RKO (cell line): ENCODE results near the gene CCNF.
A peak's percentile ranks its signal among the peaks of the same experiment; 100 is the strongest.
"Not testable (repeated sequence)": the region's sequence is repeated elsewhere in the genome, so short reads cannot be mapped to it uniquely, and the experiment has no call there.

ENCODE experiments used
- DNase-seq: peaks from one replicate; pipeline ENCODE4 v3.0.0-alpha.2; 2016; ENCODE audit warnings: low spot score

Gene CCNF

GRCh38 chr16:2471653-2472487 lies 42.6 kb downstream of the CCNF start:
- no peak for DNase-seq

GRCh38 chr16:2472488-2472864 lies 43.2 kb downstream of the CCNF start:
- no peak for DNase-seq

GRCh38 chr16:2472885-2473445 lies 43.7 kb downstream of the CCNF start:
- no peak for DNase-seq

GRCh38 chr16:2473446-2473926 lies 44.2 kb downstream of the CCNF start:
- DNase-seq: peak; percentile 22

GRCh38 chr16:2473999-2474876 lies 45.0 kb downstream of the CCNF start:
- peak; percentile 65 for DNase-seq

GRCh38 chr16:2474877-2475412 lies 45.7 kb downstream of the CCNF start, which contains the start of gene TBC1D24:
TBC1D24 (plus strand) TSS chr16:2475127; CDS start chr16:2496149, 21,022 bp downstream.
- peak; percentile 86 for DNase-seq

GRCh38 chr16:2475413-2476344 lies 46.4 kb downstream of the CCNF start:
- peak; percentile 43 for DNase-seq

- no peak for DNase-seq
Measured at GRCh38 chr16:2476345-2476720, 47.1 kb downstream of the CCNF start.

GRCh38 chr16:2476741-2477140 lies 47.5 kb downstream of the CCNF start:
- DNase-seq: no peak

GRCh38 chr16:2477327-2477726 lies 48.1 kb downstream of the CCNF start:
- DNase-seq: no peak

- DNase-seq: no peak
Measured at GRCh38 chr16:2478279-2478678, 49.0 kb downstream of the CCNF start.

GRCh38 chr16:2479996-2480395 lies 50.7 kb downstream of the CCNF start:
- not testable (repeated sequence) for DNase-seq

GRCh38 chr16:2480948-2481347 lies 51.7 kb downstream of the CCNF start:
- no peak for DNase-seq

GRCh38 chr16:2481676-2482075 lies 52.4 kb downstream of the CCNF start:
- no peak for DNase-seq

- DNase-seq: no peak
Measured at GRCh38 chr16:2482249-2482648, 53.0 kb downstream of the CCNF start.

- no peak for DNase-seq
Measured at GRCh38 chr16:2482708-2483534, 53.7 kb downstream of the CCNF start.

- no peak for DNase-seq
Measured at GRCh38 chr16:2483939-2484897, 55.0 kb downstream of the CCNF start.

GRCh38 chr16:2484898-2485508 lies 55.8 kb downstream of the CCNF start:
- no peak for DNase-seq
